Posterior cingulate gyrus (tissue), 11 donors: ENCODE measurements around the gene TIMM13.

Experiments
- DNase-seq, 10 donors: peaks; one replicate each; pipeline versions ENCODE4 v3.0.0 to v3.0.0-alpha.2; 2020 to 2021; ENCODE audit warnings: mixed read lengths in 3 of 10
- intact Hi-C: fragments of 100-400 bp; cut with DNase I; formaldehyde crosslinking; loops from one replicate; pipeline ENCODE4 v1.15.1; 2023

TIMM13 gene

DNA sequence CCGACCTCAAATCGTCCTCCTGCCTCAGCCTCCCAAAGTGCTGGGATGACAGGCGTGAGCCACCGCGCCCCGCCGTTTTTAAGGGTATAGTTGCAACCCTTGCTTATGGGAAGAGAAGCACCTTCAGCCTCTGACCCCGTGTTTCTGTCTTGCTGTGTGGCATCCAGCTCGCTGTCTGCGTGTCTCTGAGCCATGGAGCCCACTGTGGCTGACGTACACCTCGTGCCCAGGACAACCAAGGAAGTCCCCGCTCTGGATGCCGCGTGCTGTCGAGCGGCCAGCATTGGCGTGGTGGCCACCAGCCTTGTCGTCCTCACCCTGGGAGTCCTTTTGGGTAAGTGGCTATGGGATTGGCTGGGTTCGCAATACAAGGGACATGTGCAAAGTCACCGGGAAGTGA lies 37.8 kb downstream of the TIMM13 start:
- intact Hi-C loops = no loop called here

DNA sequence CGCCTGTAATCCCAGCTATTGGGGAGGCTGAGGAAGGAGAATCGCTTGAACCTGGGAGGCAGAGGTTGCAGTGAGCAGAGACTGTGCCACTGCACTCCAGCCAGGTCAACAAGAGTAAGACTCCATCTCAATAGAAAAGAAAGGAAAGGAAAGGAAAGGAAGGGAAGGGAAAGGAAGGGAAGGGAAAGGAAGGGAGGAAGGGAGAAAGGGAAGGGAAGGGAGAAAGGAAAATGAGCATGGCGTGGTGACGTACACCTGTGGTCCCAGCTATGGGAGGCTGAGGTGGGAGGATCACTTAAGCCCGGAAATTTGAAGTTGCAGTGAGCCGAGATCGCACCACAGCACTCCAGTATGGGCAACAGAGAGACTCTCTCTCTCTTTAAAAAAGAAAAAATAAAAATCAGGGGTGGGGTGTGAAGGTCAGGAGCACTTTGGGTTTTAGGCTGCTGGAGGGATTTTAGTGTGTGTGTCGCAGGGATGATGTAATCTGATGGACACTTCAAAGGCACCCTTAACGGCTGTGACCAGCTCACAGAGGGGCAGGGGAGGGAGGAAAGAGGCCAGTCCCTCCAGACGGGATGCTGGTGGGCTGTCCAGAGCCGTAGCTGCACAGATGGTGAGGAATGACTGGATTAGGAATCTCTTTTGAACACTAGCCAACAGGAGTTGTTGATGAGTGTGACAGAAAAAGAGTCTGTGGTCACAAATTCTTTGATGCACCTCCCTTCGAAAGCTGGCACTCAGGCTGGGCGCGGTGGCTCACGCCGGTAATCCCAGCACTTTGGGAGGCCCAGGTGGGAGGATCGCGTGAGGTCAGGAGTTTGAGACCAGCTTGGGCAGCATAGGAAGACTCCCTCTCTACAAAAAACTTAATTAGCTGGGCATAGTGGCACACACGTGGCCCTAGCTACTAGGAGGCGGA lies 39.8 kb downstream of the TIMM13 start:
- DNase-seq = no peak
- intact Hi-C loops = no loop called here

More for the DNA sequence above, 37.8 kb downstream of the TIMM13 start:
- DNase-seq = no peak

- intact Hi-C loops = loop anchor here (2.0 kb wide), 1 partner anchor 222 kb away; the partner anchor contains the start of gene DOT1L
- peak in 1 of 10 donors; percentile 37 for DNase-seq
Observed at GRCh38 chr19:2385053-2385721, 42.2 kb downstream of the TIMM13 start.

DNA sequence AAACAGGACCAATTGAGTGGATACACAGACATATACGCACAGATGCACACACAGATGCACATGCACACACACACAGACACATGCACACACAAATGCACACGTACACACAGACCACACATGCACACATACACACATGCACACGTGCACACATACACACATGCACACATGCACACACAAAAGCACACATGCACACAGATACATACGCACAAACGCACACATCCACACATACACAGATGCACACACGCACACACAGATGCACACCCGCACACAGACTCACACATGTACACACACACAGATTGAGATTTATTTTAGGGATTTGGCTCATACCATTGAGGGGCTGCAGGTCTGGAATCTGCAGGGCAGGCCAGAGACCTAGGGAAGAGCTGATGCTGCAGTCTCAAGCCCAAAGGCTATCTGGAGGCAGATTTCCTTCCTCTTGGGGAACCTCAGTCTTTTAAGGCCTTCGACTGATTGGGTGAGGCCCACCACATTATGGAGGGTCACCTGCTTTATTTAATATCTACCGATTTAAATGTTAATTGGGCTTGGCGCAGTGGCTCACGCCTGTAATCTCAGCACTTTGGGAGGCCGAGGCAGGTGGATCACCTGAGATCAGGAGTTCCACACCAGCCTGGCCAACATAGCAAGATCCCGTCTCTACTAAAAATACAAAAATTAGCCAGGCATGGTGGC lies 44.7 kb downstream of the TIMM13 start:
- DNase-seq = no peak
- intact Hi-C loops = no loop called here

DNA sequence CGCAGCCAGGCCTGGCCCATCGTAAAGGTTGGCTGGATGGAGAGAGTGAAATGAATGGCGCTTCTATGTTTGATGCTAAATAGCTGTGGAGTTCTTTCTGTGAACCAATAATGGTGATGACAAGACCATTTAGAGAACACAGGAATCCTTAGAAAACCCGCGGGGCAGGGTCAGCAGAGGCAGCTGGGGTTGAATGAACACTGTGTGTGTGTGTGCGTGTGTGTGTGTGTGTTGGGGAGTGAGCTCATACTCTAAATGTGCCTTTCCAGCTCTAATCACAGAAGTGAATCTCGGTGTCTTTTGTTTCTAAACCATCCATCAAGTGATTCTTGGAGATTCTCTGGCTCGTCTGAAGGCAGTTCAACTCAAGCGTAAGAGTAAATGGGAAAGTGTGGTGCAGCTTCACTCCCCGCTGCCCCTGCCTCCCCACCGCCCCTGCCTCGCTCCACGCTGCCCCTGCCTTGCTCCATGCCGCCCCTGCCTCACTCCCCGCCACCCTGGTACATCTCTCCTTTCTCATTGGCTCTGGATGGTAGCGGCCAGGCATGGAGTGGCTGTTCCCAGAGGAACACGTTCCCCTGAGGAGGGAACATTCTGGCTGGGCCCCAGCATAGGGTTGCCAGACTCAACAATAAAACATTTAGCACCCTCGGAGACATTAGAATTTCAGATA lies 46.1 kb downstream of the TIMM13 start:
- intact Hi-C loops = loop anchor here (2.0 kb wide), 1 partner anchor 48 kb away; no protein-coding TSS in a partner anchor
- peak in 9 of 10 donors; percentile 56 to 97 (median 79) for DNase-seq

DNA sequence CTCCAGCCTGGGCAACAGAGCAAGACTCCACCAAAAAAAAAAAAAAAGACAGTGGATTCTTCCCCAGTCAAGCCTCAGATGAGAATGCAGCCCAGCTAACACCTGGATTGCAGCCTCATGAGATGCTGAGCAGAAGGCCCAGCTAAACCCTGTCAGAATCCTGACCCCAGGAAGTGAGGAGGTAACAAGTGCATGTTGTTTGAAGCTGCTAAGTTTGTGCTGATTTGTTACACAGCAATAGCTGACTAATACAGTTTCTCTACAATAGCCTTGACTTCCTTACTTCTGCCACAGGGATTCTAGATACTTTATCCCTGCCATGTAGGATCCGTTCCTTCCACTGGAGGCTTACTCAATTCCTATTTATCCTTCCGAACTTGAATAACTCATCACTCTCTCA lies 46.8 kb downstream of the TIMM13 start:
- no peak for DNase-seq
- intact Hi-C loops = loop anchor here (2.0 kb wide), 1 partner anchor 48 kb away; no protein-coding TSS in a partner anchor

DNA sequence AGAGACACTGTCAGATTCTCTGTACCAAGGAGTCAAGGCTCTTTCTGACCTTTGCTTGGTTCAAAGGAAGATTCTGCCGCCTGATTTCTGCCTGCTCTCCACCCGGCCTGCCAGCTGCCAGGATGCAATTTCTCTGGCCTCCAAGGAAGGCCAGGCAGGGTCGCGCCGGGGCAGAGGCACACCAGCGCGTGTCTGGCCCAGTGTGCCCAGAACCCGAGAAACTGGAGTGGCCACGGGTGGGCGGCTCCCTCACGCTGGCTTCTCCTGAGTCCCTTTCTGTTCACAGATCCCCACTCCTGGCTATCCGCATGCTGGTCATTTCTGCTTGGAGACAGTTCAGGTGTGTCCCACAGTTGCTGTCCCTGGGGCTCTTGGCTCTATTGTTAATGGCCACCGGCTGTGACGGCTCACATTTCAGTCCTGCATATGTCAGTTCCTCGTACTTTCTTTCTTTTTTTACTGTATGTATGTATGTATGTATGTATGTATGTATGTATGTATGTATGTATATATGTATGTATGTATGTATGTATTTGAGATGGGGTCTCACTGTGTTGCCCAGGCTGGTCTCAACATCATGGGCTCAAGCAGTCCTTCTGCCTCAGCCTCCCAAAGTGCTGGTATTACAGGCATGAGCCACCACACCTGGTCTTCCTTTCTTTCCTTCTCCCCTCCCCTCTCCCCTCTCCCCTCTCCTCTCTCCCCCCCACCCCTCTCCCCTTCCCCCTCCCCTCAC lies 50.4 kb downstream of the TIMM13 start:
- intact Hi-C loops = no loop called here
- no peak for DNase-seq
